ENCODE results near the gene GEMIN8. TPM values are rescaled to one million over a fixed set of nuclear protein-coding genes. Genes with fewer than 3 reads are reported as not detected.

The GEMIN8 gene
- polyA plus RNA-seq, 4 donors = 3.5 to 18.0 (median 10.5) TPM

DNA sequence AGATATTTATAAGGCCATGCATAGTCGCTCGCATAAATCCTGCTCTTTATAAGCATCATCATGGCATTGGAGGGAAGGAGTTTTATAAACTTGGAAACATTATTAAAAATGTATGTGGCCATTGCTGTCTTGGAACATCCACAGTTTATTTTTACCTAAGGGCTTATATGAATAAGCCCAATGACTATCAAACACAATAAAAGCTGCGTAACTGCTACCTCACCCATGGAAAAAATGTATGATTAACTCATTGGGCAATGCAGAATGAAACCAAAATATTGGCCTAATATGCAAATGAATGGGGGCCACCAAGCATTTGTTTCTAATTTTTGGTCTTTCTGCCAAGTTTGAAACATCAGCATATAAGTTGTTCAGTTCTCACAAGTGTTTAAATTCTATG lies 19.1 kb downstream of the GEMIN8 start:
- no peaks in the 10 kb centered on the region for H3K9me3 ChIP-seq (ENCODE audit: control insufficient read depth in 2 of 2, insufficient read depth in 1 of 2, low read depth in 1 of 2, low read length in 1 of 2)
- no peaks in the 10 kb centered on the region for H3K27me3 ChIP-seq (ENCODE audit: control insufficient read depth in 3 of 3, insufficient read depth in 3 of 3, low read length in 3 of 3)
- H3K4me3 ChIP-seq (ENCODE audit: low read depth in 1 of 3, low read length in 3 of 3) = no peak overlapping the region
- DNase-seq = no peak
- no peak overlapping the region for H3K27ac ChIP-seq (ENCODE audit: low read depth in 1 of 3, low read length in 2 of 3)
- no peaks in the 10 kb centered on the region for H3K4me1 ChIP-seq (ENCODE audit: control insufficient read depth in 3 of 3, insufficient read depth in 2 of 3, low read depth in 1 of 3, low read length in 2 of 3)
- no peak for FAIRE-seq
- H3K36me3 ChIP-seq (ENCODE audit: control insufficient read depth in 3 of 3, insufficient read depth in 2 of 3, low read depth in 1 of 3, low read length in 3 of 3) = peaks cover 0 to 12% (median 2%) of the 10 kb centered on the region in 3 donors
- WGBS, 3 donors = 93 to 97% (median 95%) methylated on average over 3 of the region's 3 CpGs

DNA sequence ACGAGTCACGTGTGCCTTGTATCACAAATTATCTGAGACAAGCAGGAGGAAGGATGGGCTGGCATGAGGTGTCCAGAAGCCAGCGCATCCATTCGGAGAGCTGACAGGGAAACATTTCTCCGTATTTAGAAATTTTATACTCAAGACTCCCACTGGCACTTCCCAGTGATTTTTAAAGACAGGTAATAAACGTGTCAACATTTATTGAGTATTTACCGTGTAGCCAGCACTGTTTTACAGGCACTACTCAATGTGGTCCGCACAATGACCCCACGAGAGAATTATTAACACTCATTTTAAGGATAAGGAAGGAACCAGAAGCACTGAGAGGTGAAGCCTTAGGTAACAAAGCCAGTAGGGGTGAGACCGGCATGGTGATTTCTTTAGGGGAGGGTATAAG lies 23.2 kb downstream of the GEMIN8 start:
- 79 to 82% (median 82%) methylated on average over 10 of the region's 10 CpGs for WGBS, 3 donors
- no peak for DNase-seq
- Histone ChIP-seq H3K27ac (ENCODE audit: low read depth in 1 of 3, low read length in 2 of 3) (no peak overlapping the region), H3K4me1 (ENCODE audit: control insufficient read depth in 3 of 3, insufficient read depth in 2 of 3, low read depth in 1 of 3, low read length in 2 of 3) (no peaks in the 10 kb centered on the region), H3K27me3 (ENCODE audit: control insufficient read depth in 3 of 3, insufficient read depth in 3 of 3, low read length in 3 of 3) (no peaks in the 10 kb centered on the region), H3K9me3 (ENCODE audit: control insufficient read depth in 2 of 2, insufficient read depth in 1 of 2, low read depth in 1 of 2, low read length in 1 of 2) (no peaks in the 10 kb centered on the region), H3K36me3 (ENCODE audit: control insufficient read depth in 3 of 3, insufficient read depth in 2 of 3, low read depth in 1 of 3, low read length in 3 of 3) (peaks cover 0 to 13% (median 2%) of the 10 kb centered on the region in 3 donors), H3K4me3 (ENCODE audit: low read depth in 1 of 3, low read length in 3 of 3) (no peak overlapping the region)
- FAIRE-seq = no peak

DNA sequence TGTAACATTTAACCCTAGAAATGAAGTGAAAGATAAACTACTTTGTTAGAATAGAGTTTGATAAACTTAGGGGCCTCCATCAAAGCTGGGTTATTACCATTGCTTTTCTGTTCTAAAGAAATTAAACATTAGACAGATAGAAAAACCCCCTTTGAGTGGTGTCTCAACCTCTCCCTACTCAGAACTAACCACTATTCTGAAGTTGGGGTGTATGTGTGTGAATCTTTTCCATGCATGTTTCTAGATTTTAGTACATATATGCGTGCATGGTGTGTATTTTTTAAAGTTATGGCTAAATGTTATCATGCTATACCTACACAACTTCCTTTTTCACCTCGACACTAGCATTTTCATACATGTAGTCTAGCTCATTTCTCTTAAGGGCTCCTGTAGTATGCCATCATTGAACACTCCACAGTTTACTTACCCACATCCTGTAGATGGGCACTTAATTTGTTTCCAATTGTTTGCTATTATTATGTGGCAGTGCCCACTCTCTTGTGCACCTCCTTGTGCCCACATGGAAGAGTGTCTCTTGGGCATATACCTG lies 25.7 kb downstream of the GEMIN8 start:
- Histone ChIP-seq H3K27me3 (ENCODE audit: control insufficient read depth in 3 of 3, insufficient read depth in 3 of 3, low read length in 3 of 3) (no peaks in the 10 kb centered on the region), H3K36me3 (ENCODE audit: control insufficient read depth in 3 of 3, insufficient read depth in 2 of 3, low read depth in 1 of 3, low read length in 3 of 3) (peaks cover 0 to 7% (median 2%) of the 10 kb centered on the region in 3 donors), H3K9me3 (ENCODE audit: control insufficient read depth in 2 of 2, insufficient read depth in 1 of 2, low read depth in 1 of 2, low read length in 1 of 2) (no peaks in the 10 kb centered on the region), H3K27ac (ENCODE audit: low read depth in 1 of 3, low read length in 2 of 3) (no peak overlapping the region), H3K4me3 (ENCODE audit: low read depth in 1 of 3, low read length in 3 of 3) (no peak overlapping the region), H3K4me1 (ENCODE audit: control insufficient read depth in 3 of 3, insufficient read depth in 2 of 3, low read depth in 1 of 3, low read length in 2 of 3) (no peaks in the 10 kb centered on the region)
- FAIRE-seq (no peak), DNase-seq (no peak)
- 80 to 88% (median 80%) methylated on average over 2 of the region's 2 CpGs for whole genome bisulfite sequencing, 3 donors

DNA sequence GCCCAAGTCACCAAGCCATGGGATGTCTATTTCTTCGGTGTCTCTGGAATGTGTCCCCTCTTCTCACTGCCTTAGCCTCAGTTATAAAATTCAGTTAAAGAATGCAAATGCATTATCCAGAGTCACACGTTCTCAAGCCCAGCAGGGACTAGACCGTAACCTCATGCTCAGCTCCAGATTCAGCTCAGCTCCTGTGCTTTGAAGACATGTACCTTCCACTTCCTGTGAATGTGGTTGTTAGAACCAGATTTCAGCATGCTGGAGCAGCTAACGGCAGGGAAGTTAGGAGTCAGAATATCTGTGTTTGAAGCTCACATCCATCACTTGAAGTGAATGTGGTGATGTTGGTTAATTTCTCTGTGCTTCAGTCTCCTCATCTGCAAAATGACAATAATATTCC lies 26.7 kb downstream of the GEMIN8 start:
- H3K27ac ChIP-seq (ENCODE audit: low read depth in 1 of 3, low read length in 2 of 3) = no peak overlapping the region
- no peak overlapping the region for H3K4me3 ChIP-seq (ENCODE audit: low read depth in 1 of 3, low read length in 3 of 3)
- WGBS, 3 donors = 82 to 88% (median 84%) methylated on average over 4 of the region's 4 CpGs
- H3K36me3 ChIP-seq (ENCODE audit: control insufficient read depth in 3 of 3, insufficient read depth in 2 of 3, low read depth in 1 of 3, low read length in 3 of 3) = peaks cover 0 to 2% (median 0%) of the 10 kb centered on the region in 3 donors
- H3K9me3 ChIP-seq (ENCODE audit: control insufficient read depth in 2 of 2, insufficient read depth in 1 of 2, low read depth in 1 of 2, low read length in 1 of 2) = no peaks in the 10 kb centered on the region
- FAIRE-seq (no peak), DNase-seq (no peak)
- no peaks in the 10 kb centered on the region for H3K27me3 ChIP-seq (ENCODE audit: control insufficient read depth in 3 of 3, insufficient read depth in 3 of 3, low read length in 3 of 3)
- no peaks in the 10 kb centered on the region for H3K4me1 ChIP-seq (ENCODE audit: control insufficient read depth in 3 of 3, insufficient read depth in 2 of 3, low read depth in 1 of 3, low read length in 2 of 3)

DNA sequence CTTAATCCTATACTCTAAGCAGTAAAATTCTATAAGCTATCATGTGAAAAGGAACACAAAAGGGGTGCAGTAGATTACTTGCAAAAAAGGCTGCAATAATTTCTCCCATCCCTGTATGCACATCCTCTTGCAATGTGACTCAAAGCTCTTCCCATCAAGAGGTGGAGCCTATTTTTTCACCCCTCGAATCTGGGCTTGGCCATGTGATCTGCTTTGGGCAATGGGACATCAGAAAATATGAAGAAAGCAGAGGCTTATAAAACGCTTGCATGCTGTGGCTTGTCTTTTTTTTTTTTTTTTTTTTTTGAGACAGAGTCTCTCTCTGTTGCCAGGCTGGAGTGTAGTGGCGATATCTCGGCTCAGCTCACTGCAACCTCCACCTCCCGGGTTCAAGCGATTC lies 33.0 kb downstream of the GEMIN8 start:
- Histone ChIP-seq H3K9me3 (ENCODE audit: control insufficient read depth in 2 of 2, insufficient read depth in 1 of 2, low read depth in 1 of 2, low read length in 1 of 2) (no peaks in the 10 kb centered on the region), H3K4me3 (ENCODE audit: low read depth in 1 of 3, low read length in 3 of 3) (no peak overlapping the region), H3K36me3 (ENCODE audit: control insufficient read depth in 3 of 3, insufficient read depth in 2 of 3, low read depth in 1 of 3, low read length in 3 of 3) (no peaks in the 10 kb centered on the region), H3K27me3 (ENCODE audit: control insufficient read depth in 3 of 3, insufficient read depth in 3 of 3, low read length in 3 of 3) (no peaks in the 10 kb centered on the region), H3K27ac (ENCODE audit: low read depth in 1 of 3, low read length in 2 of 3) (no peak overlapping the region), H3K4me1 (ENCODE audit: control insufficient read depth in 3 of 3, insufficient read depth in 2 of 3, low read depth in 1 of 3, low read length in 2 of 3) (no peaks in the 10 kb centered on the region)
- no peak for DNase-seq
- WGBS, 3 donors = 83 to 93% (median 88%) methylated on average over 6 of the region's 6 CpGs
- FAIRE-seq = no peak

DNA sequence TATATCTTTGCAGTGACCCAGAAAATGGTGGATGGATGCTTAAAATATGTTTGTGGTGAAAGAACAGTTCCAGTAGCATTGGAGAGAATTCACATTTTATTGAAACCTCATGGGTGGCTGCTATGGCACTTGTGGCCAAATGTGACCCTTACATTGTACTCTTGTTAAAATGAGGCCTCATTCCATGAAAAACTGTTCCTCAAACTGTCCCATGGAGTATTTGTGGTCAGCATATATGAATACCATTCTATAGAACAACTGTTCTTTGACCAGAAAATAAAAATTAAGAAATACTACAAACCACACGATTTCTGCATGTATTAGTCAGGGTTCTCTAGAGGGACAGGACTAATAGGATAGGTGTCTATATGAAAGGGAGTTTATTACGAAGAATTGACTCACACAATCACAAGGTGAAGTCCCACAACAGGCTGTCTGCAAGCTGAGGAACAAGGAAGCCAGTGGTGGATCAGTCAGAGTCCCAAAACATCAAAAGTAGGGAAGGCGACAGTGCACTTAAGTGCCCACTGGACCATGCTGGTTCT lies 35.1 kb downstream of the GEMIN8 start:
- Histone ChIP-seq H3K36me3 (ENCODE audit: control insufficient read depth in 3 of 3, insufficient read depth in 2 of 3, low read depth in 1 of 3, low read length in 3 of 3) (no peaks in the 10 kb centered on the region), H3K27ac (ENCODE audit: low read depth in 1 of 3, low read length in 2 of 3) (no peak overlapping the region), H3K4me3 (ENCODE audit: low read depth in 1 of 3, low read length in 3 of 3) (no peak overlapping the region), H3K4me1 (ENCODE audit: control insufficient read depth in 3 of 3, insufficient read depth in 2 of 3, low read depth in 1 of 3, low read length in 2 of 3) (no peaks in the 10 kb centered on the region), H3K27me3 (ENCODE audit: control insufficient read depth in 3 of 3, insufficient read depth in 3 of 3, low read length in 3 of 3) (no peaks in the 10 kb centered on the region), H3K9me3 (ENCODE audit: control insufficient read depth in 2 of 2, insufficient read depth in 1 of 2, low read depth in 1 of 2, low read length in 1 of 2) (no peaks in the 10 kb centered on the region)
- 75 to 94% (median 92%) methylated on average over 3 of the region's 3 CpGs for WGBS, 3 donors
- DNase-seq (no peak), FAIRE-seq (no peak)

DNA sequence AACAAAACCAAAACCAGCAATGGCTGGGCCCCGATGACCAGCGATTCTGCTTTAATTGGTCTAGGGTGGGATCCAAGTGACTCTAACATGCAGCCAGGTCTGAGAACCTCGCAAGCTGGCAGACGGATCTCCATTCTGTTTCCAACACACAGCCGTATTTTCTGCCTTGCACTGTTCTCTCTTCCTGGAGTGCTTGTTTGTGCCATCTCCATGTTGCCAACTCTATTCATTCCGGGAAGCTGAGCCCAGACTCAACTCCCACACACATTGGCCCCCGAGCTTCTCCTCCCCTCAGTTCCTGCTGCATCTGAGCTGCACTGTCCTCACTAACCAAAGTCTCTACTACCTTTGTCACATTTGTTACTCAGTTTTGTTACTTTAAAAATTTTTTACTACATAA lies 35.6 kb downstream of the GEMIN8 start:
- Histone ChIP-seq H3K27me3 (ENCODE audit: control insufficient read depth in 3 of 3, insufficient read depth in 3 of 3, low read length in 3 of 3) (no peaks in the 10 kb centered on the region), H3K4me3 (ENCODE audit: low read depth in 1 of 3, low read length in 3 of 3) (no peak overlapping the region), H3K9me3 (ENCODE audit: control insufficient read depth in 2 of 2, insufficient read depth in 1 of 2, low read depth in 1 of 2, low read length in 1 of 2) (no peaks in the 10 kb centered on the region), H3K36me3 (ENCODE audit: control insufficient read depth in 3 of 3, insufficient read depth in 2 of 3, low read depth in 1 of 3, low read length in 3 of 3) (no peaks in the 10 kb centered on the region), H3K4me1 (ENCODE audit: control insufficient read depth in 3 of 3, insufficient read depth in 2 of 3, low read depth in 1 of 3, low read length in 2 of 3) (no peaks in the 10 kb centered on the region), H3K27ac (ENCODE audit: low read depth in 1 of 3, low read length in 2 of 3) (no peak overlapping the region)
- DNase-seq (no peak), FAIRE-seq (no peak)
- 84 to 92% (median 86%) methylated on average over 7 of the region's 7 CpGs for WGBS, 3 donors

DNA sequence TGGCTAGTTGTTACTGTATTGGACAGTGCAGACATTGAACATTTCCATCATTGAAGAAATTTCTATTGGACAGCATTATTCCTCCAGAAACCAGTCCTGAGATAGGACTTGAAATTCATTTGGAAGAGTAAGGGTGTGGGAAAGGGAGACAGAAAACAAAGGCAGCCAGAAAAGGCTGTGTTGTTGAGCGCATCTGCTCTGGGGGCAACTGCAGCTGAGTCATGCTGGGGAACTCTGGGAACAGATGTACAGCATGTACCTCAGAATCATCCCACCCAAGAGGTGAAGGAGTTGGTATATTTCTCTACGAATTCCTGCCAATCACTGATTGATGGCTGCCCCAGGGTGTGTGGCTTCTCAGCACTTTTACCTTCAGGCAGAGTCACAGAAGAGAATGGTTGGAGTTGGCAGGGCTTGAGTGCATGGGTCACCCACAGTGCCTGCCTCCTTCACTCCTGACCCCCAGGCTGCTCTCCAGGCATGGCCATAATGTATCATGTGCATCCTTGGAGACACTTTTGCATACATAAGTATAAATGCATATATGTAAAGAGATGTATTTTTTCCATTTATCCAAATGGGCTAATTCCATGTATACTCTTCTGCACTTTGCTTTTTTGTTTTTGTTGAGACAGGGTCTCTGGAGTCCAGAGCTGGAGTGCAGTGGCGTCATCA lies 39.4 kb downstream of the GEMIN8 start:
- no peak for FAIRE-seq
- Histone ChIP-seq H3K36me3 (ENCODE audit: control insufficient read depth in 3 of 3, insufficient read depth in 2 of 3, low read depth in 1 of 3, low read length in 3 of 3) (no peaks in the 10 kb centered on the region), H3K27me3 (ENCODE audit: control insufficient read depth in 3 of 3, insufficient read depth in 3 of 3, low read length in 3 of 3) (no peaks in the 10 kb centered on the region), H3K27ac (ENCODE audit: low read depth in 1 of 3, low read length in 2 of 3) (no peak overlapping the region), H3K9me3 (ENCODE audit: control insufficient read depth in 2 of 2, insufficient read depth in 1 of 2, low read depth in 1 of 2, low read length in 1 of 2) (no peaks in the 10 kb centered on the region), H3K4me1 (ENCODE audit: control insufficient read depth in 3 of 3, insufficient read depth in 2 of 3, low read depth in 1 of 3, low read length in 2 of 3) (no peaks in the 10 kb centered on the region), H3K4me3 (ENCODE audit: low read depth in 1 of 3, low read length in 3 of 3) (no peak overlapping the region)
- WGBS, 3 donors = 74 to 81% (median 74%) methylated on average over 3 of the region's 3 CpGs
- DNase-seq = no peak
